Body of pancreas (tissue), 4 donors: ENCODE results near the gene BAHCC1. TPM values are rescaled to one million over a fixed set of nuclear protein-coding genes. Genes with fewer than 3 reads are reported as not detected.

Experiments
- ATAC-seq: fragments of 150-250 bp; one replicate; pipeline ENCODE4 v1.9.1; 2016
- DNase-seq, 4 donors: peaks; one replicate each; pipeline ENCODE4 v3.0.0-alpha.2; 2019
- H3K27ac ChIP-seq, 4 donors: fragments of 200-600 bp; sonication (generic); 1 replicate in 3 of 4; 2 replicates in 1 of 4; pipeline versions ENCODE4 v1.5.1 to v1.6.1; 2016 to 2019; ENCODE audit warnings: mild to moderate bottlenecking in 1 of 4, mixed read lengths in 1 of 4, moderate library complexity in 1 of 4
- H3K27me3 ChIP-seq, 2 donors: fragments of 200-600 bp; sonication (generic); one replicate each; pipeline ENCODE4 v1.6.0; 2016; ENCODE audit warnings: mild to moderate bottlenecking in 1 of 2
- H3K36me3 ChIP-seq, 2 donors: fragments of 200-600 bp; sonication (generic); replicated peaks in 1 of 2; 2 replicates each; pipeline ENCODE4 v1.5.1; 2016; ENCODE audit warnings: low read depth in 2 of 2; ENCODE audit not compliant: insufficient read depth in 1 of 2
- H3K4me1 ChIP-seq: fragments of 200-600 bp; sonication (generic); one replicate; pipeline ENCODE4 v1.6.0; 2016
- H3K4me3 ChIP-seq, 2 donors: fragments of 200-600 bp; sonication (generic); 1 replicate in 1 of 2; 2 replicates in 1 of 2; pipeline ENCODE4 v1.5.1; 2016 to 2019
- H3K9me3 ChIP-seq, 3 donors: fragments of 200-600 bp; sonication (generic); 1 replicate in 2 of 3; 2 replicates in 1 of 3; pipeline ENCODE4 v1.5.1; 2016
- POLR2A ChIP-seq, 3 donors: fragments of 450-650 bp; IDR thresholded peaks; one replicate each; pipeline ENCODE4 v1.6.1; 2016; ENCODE audit warnings: antibody characterized with exemption in 3 of 3, mild to moderate bottlenecking in 2 of 3
- WGBS, 2 donors: methylation state at CpG; one replicate each; pipeline ENCODE4 v1.1.5; 2017; 5-methylcytosine and 5-hydroxymethylcytosine counted together
- intact Hi-C: fragments of 100-400 bp; cut with DNase I; formaldehyde crosslinking; loops from one replicate; pipeline ENCODE4 v1.15.1; 2023
- total RNA-seq, 2 donors: library from RNA; depleted of rRNA; stranded (reverse); fragments of >200 nt; gene quantifications; one replicate each; pipeline ENCODE4 v1.1.0, GENCODE V29; 2016
- TF ChIP-seq, protein P1 (sequence below), 7 experiments: fragments of 450-650 bp in 4 of 7; fragments of 200-600 bp in 3 of 7; sonication (generic) in 3 of 7; IDR thresholded peaks; one replicate each; pipeline ENCODE4 v1.5.1; 2016 to 2019; ENCODE audit warnings: antibody characterized with exemption in 7 of 7

Gene BAHCC1
- total RNA-seq, 2 donors from 2014 or later, result 5.7 to 14.8 TPM

DNA sequence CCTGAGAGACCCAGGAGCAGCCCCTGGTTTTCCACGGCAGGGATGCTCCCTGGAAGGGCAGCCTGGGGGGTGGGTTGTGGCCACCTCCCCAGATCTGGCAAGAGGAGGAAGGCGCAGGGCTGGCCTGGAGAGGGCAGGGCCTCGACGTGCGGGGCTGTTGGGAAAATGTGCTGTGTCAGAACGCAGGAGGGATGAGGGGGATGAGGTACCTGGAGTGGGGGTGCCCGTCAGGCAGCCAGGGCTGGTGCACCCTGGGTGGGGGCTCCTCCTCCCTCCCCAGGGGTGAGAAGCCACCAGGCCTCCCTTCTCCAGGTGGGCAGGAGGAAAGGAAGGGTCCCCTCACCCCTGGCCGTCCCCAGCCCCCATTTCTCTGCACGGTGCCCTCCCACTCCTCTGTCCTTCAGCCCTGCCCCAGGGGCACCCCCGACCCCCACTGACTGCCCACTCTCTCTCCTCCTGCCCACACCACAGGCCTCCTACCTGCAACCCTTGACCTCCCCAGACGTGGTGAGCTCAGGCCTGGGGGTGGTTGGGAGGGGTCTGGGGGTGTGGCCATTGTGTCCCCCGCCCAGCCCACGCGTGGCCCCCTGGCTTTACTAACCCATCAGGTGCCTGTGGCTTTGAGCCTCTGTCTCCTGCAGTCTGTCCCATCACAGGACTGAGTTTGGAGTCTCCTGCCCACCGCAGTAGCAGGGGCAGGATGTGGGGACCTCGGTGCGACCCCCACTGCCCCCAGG lies 39.6 kb downstream of the BAHCC1 start:
- WGBS, 2 donors, result 80 to 81% methylated on average over 7 to 16 of the region's 17 CpGs
- intact Hi-C loops, result no loop called here
- Histone ChIP-seq H3K27me3 (no peaks in the 10 kb centered on the region), H3K36me3 (no peaks in the 10 kb centered on the region), H3K9me3 (no peaks in the 10 kb centered on the region), H3K4me1 (peaks cover 47% of the 10 kb centered on the region), H3K4me3 (no peak overlapping the region), H3K27ac (no peak overlapping the region)
- DNase-seq (no peak), ATAC-seq (no peak)
- TF ChIP-seq, protein P1, sequence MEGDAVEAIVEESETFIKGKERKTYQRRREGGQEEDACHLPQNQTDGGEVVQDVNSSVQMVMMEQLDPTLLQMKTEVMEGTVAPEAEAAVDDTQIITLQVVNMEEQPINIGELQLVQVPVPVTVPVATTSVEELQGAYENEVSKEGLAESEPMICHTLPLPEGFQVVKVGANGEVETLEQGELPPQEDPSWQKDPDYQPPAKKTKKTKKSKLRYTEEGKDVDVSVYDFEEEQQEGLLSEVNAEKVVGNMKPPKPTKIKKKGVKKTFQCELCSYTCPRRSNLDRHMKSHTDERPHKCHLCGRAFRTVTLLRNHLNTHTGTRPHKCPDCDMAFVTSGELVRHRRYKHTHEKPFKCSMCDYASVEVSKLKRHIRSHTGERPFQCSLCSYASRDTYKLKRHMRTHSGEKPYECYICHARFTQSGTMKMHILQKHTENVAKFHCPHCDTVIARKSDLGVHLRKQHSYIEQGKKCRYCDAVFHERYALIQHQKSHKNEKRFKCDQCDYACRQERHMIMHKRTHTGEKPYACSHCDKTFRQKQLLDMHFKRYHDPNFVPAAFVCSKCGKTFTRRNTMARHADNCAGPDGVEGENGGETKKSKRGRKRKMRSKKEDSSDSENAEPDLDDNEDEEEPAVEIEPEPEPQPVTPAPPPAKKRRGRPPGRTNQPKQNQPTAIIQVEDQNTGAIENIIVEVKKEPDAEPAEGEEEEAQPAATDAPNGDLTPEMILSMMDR (IDR thresholded peaks at IDR 0.05), result no peak
- no peak for TF ChIP-seq POLR2A (IDR thresholded peaks at IDR 0.05)

- Histone ChIP-seq H3K4me1 (peaks cover 39% of the 10 kb centered on the region), H3K27me3 (no peaks in the 10 kb centered on the region), H3K27ac (peak overlapping the region in 1 of 4 donors; percentile 25), H3K4me3 (no peak overlapping the region), H3K36me3 (no peaks in the 10 kb centered on the region), H3K9me3 (no peaks in the 10 kb centered on the region)
- TF ChIP-seq, protein P1 (IDR thresholded peaks at IDR 0.05), result no peak
- no peak for TF ChIP-seq POLR2A (IDR thresholded peaks at IDR 0.05)
- ATAC-seq (no peak), DNase-seq (no peak)
- intact Hi-C loops, result no loop called here
- 80 to 91% methylated on average over 10 of the region's 10 CpGs for WGBS, 2 donors
These were observed 40.5 kb downstream of the BAHCC1 start for GRCh38 chr17:81435652-81436293.

DNA sequence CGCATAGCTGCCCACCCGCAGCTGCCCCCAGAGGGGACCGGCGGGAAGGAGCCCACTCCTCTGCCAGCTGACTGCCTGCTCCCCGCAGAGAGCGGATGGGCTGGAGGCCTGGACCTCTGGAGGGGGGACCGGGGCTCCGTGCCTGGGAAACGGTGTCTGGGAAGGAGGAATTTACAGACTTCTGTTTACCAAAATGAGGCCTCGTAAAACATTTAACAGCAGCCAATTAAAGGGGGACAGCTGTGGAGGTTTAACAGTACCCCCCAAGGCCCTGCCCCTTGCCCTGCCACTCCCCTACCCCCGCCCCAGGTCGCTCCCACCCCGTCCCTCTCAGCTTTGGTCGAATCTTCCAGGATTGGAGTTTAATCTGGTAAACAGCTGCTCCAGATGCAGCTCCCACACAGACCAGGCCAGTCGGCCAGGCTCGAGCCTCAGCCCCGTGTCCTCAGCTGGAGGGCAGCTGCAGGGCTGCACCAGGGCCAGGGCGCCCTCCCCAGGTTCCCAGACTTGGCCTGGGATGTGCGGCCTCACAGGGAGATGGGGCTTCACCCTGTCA lies 41.1 kb downstream of the BAHCC1 start:
- intact Hi-C loops, result no loop called here
- H3K4me1 ChIP-seq, result peaks cover 45% of the 10 kb centered on the region
- peak in 1 of 4 donors; percentile 28 for DNase-seq
- WGBS, 2 donors, result 74 to 81% methylated on average over 7 to 17 of the region's 19 CpGs
- H3K27me3 ChIP-seq, result no peaks in the 10 kb centered on the region
- no peak for ATAC-seq
- no peak for TF ChIP-seq POLR2A (IDR thresholded peaks at IDR 0.05)
- no peaks in the 10 kb centered on the region for H3K9me3 ChIP-seq
- no peaks in the 10 kb centered on the region for H3K36me3 ChIP-seq
- H3K4me3 ChIP-seq, result no peak overlapping the region
- H3K27ac ChIP-seq, result peak overlapping the region in 1 of 4 donors; percentile 25

DNA sequence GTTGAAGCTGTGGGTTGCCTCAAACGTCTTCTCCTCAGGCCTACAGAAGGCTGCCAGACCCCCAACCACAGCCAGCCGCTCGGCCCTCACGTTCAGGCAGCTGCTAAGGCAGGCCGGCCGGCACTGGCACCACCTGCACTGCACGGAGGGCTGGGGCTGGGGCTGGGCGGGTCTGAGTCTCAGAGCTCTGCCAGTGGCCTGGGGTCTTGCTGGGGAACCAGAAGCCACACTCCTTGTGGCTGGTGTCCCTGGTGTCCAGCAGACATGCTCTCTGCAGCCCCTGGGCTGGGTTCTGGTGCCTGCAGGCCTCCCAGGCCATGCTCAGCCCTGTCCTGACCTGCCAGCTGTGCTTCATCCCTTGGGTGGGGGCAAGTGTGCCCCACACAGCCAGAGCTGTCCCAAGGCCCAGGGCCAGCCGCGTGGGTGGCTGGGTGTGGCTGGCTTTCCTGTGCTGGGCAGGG lies 42.0 kb downstream of the BAHCC1 start:
- Histone ChIP-seq H3K36me3 (no peaks in the 10 kb centered on the region), H3K4me3 (no peak overlapping the region), H3K9me3 (no peaks in the 10 kb centered on the region), H3K4me1 (peaks cover 45% of the 10 kb centered on the region), H3K27me3 (no peaks in the 10 kb centered on the region), H3K27ac (no peak overlapping the region)
- DNase-seq (no peak), ATAC-seq (no peak)
- intact Hi-C loops, result no loop called here
- WGBS, 2 donors, result 84% methylated on average over 10 of the region's 10 CpGs; no CpG with 5 or more reads in 1 of the 2 donors
- TF ChIP-seq, protein P1 (IDR thresholded peaks at IDR 0.05), result no peak
- no peak for TF ChIP-seq POLR2A (IDR thresholded peaks at IDR 0.05)

DNA sequence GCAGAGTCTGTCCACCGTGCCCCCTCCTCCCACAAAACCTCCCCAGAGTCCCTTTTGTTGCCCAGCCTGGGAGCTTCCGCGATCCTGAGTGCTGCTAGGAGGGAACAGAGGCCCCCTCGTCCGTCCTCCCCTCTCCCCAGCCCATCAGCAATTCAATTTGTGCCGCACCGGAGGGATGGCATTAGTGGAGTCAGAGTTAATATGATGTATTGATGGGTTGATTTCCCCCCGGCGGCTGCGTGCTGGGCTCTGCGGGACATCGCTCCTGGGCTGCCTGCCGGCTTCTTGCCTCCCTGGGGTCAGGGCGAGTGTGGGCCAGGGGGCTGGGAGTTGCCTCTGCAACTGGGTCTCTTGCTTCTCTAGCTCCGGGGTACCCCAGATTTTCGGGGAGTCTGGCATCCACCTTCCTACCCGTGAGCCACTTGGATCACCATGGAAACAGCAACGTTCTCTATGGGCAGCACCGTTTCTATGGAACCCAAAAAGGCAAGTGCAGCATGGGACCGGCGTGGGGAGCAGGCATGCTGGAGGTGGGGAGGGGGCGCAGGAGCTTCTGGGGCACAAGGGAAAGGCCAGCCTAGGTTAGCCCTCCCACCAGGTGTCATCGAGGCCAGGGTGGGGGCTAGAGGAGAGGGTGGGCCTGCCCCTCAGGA lies 42.9 kb downstream of the BAHCC1 start:
- Histone ChIP-seq H3K27me3 (no peaks in the 10 kb centered on the region), H3K36me3 (no peaks in the 10 kb centered on the region), H3K9me3 (no peaks in the 10 kb centered on the region), H3K4me1 (peaks cover 41% of the 10 kb centered on the region), H3K4me3 (no peak overlapping the region), H3K27ac (no peak overlapping the region)
- TF ChIP-seq, protein P1 (IDR thresholded peaks at IDR 0.05), result no peak
- no peak for TF ChIP-seq POLR2A (IDR thresholded peaks at IDR 0.05)
- 82 to 92% methylated on average over 4 to 21 of the region's 23 CpGs for WGBS, 2 donors
- no peak for DNase-seq
- intact Hi-C loops, result no loop called here
- no peak for ATAC-seq
